Activated T-cell treated with anti-CD3 and anti-CD28 coated beads, Interleukin-2, amount 50 U/mL, for 72 hours (primary cell): Measurements from ENCODE around the gene NLGN4X. TPM values are rescaled to one million over a fixed set of nuclear protein-coding genes. Genes with fewer than 3 reads are reported as not detected.

Experiments used
- ATAC-seq, 2 donors: fragments of 150-1000 bp; cut with Tn5 transposase; replicated peaks in 1 of 2; 2 replicates each; pipeline ENCODE4 v1.10.0; 2021; ENCODE audit warnings: moderate library complexity in 2 of 2, mild to moderate bottlenecking in 1 of 2
- DNase-seq, 2 donors: peaks; one replicate each; pipeline ENCODE4 v3.0.0; 2021 to 2022; ENCODE audit warnings: mixed read lengths in 1 of 2
- H3K27ac Mint-ChIP-seq: one replicate; pipeline ENCODE4 v1.8.0; 2022; ENCODE audit warnings: mild to moderate bottlenecking, moderate library complexity, mixed read lengths
- H3K27me3 Mint-ChIP-seq: one replicate; pipeline ENCODE4 v1.8.0; 2022; ENCODE audit warnings: low read depth, mixed read lengths
- H3K36me3 Mint-ChIP-seq, 2 donors: one replicate each; pipeline ENCODE4 v1.8.0; 2022; ENCODE audit warnings: mixed read lengths in 2 of 2, mild to moderate bottlenecking in 1 of 2; ENCODE audit not compliant: insufficient read depth in 2 of 2
- H3K4me1 Mint-ChIP-seq: one replicate; pipeline ENCODE4 v1.8.0; 2022; ENCODE audit warnings: low read depth, mixed read lengths
- H3K4me3 Mint-ChIP-seq, 2 donors: one replicate each; pipeline ENCODE4 v1.8.0; 2022; ENCODE audit warnings: mild to moderate bottlenecking in 2 of 2, mixed read lengths in 2 of 2, moderate library complexity in 2 of 2
- H3K9me3 Mint-ChIP-seq, 2 donors: one replicate each; pipeline ENCODE4 v1.8.0; 2022; ENCODE audit warnings: mixed read lengths in 2 of 2
- total RNA-seq, 2 donors: library from RNA; stranded (reverse); gene quantifications; one replicate each; pipeline ENCODE4 v1.2.3, GENCODE V29; 2022

The NLGN4X gene
- total RNA-seq = under 1 TPM in 1 of 2 donors, not detected in 1; 0.31 TPM

DNA sequence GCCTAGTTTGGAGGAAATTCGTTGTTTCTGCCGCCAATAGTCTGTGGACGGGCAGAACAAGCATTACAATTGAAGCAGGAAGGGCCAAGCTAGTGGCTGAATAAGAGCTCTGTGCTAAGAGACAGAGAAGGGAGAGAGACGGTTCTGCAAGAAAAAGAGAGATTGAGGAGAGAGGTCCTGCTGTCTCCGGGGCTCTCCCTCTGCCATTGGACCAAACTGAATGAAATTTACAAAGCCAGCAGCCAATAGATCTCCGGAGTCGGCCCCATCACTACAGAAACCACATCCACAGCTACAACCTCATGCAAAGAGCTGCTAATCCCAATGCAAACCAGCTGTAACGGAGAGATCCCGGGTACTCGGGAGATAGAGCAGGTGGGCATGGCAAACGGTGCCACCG is at the start of gene NLGN4X:
Gene NLGN4X (minus strand): TSS at position 148 of the 400 bp plus-strand sequence. CDS start 77,401 bp downstream, outside the sequence.
- peak within 1 kb of the TSS in 1 of 2 donors; percentile 54 for H3K4me3 Mint-ChIP-seq
- H3K9me3 Mint-ChIP-seq = peaks cover 0 to 5% of the 10 kb centered on the region in 2 donors
- DNase-seq (no peak), ATAC-seq (no peak)
- H3K36me3 Mint-ChIP-seq = peaks cover 2% of the 10 kb centered on the region in 2 donors
- no peak within 1 kb of the TSS for H3K27ac Mint-ChIP-seq
- H3K4me1 Mint-ChIP-seq = peaks cover 8% of the 10 kb centered on the region
- H3K27me3 Mint-ChIP-seq = peaks cover 55% of the 10 kb centered on the region

DNA sequence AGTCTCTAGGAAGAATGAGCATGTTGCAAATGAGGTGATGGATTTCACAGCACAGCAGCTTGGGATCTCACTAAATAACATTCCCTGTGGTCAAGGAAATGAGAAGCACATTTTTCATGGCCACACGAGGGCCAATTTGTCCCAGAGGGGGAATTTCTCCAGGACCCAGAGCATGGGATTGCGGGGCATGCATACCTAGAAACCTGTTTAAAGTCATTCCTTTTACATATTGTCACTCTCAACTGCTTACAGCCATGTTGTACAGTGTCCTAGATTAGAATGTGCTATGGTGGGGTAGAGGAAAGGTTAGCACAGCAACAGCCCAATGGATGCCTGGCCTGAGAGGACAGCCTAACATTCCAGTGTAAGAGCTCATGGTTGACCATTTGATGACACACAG is 37.4 kb upstream of the NLGN4X start:
- ATAC-seq (no peak), DNase-seq (no peak)
- H3K27ac Mint-ChIP-seq = no peak overlapping the region
- H3K4me3 Mint-ChIP-seq = no peak overlapping the region
- no peaks in the 10 kb centered on the region for H3K4me1 Mint-ChIP-seq
- no peaks in the 10 kb centered on the region for H3K27me3 Mint-ChIP-seq
- H3K36me3 Mint-ChIP-seq = no peaks in the 10 kb centered on the region
- H3K9me3 Mint-ChIP-seq = no peaks in the 10 kb centered on the region

DNA sequence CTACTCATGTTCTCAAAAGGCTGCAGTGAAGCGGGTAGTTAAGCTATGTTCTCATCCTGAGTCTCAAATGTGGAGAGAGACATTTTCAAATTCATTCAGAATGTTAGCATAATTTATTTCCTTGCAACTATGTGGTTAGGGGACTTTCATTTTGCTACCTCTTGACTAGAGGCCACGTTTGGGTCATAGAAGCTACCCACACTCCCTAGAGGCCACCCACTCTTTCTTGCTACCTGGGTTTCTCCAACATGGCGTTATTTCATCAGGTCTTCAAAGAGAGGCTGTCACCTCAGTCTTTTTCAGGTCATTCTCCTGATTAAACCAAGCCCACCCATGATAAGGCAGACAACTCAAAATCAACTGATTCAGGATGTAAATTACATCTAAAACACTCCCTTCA is 34.3 kb upstream of the NLGN4X start:
- no peak for ATAC-seq
- H3K4me1 Mint-ChIP-seq = no peaks in the 10 kb centered on the region

DNA sequence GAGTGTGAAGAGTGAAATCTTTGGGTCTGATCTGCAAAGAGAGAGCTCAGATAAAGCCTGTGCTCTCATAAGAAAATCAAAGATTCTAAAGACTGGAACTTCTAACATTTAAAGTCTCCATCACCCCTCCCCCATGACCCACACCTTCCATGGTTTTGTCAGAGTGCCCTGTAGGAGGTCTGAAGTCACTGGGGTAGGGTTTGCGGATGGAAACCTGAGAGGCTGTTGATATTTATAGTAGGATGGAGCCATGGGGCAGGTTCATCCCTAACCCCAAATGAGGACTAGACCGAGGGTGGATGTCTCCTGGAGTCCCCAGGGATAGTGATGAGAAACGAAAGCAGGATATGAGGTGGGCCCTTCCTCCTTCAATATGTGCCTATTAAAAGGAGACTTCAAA is 28.4 kb upstream of the NLGN4X start:
- DNase-seq (no peak), ATAC-seq (no peak)
- no peaks in the 10 kb centered on the region for H3K27me3 Mint-ChIP-seq
- H3K27ac Mint-ChIP-seq = no peak overlapping the region
- H3K4me1 Mint-ChIP-seq = no peaks in the 10 kb centered on the region
- H3K9me3 Mint-ChIP-seq = peaks cover 0 to 2% of the 10 kb centered on the region in 2 donors
- H3K36me3 Mint-ChIP-seq = no peaks in the 10 kb centered on the region
- H3K4me3 Mint-ChIP-seq = no peak overlapping the region

More for the DNA sequence above, 34.3 kb upstream of the NLGN4X start:
- no peaks in the 10 kb centered on the region for H3K36me3 Mint-ChIP-seq
- no peak overlapping the region for H3K4me3 Mint-ChIP-seq
- H3K27me3 Mint-ChIP-seq = no peaks in the 10 kb centered on the region
- no peaks in the 10 kb centered on the region for H3K9me3 Mint-ChIP-seq
- DNase-seq = no peak
- H3K27ac Mint-ChIP-seq = no peak overlapping the region

DNA sequence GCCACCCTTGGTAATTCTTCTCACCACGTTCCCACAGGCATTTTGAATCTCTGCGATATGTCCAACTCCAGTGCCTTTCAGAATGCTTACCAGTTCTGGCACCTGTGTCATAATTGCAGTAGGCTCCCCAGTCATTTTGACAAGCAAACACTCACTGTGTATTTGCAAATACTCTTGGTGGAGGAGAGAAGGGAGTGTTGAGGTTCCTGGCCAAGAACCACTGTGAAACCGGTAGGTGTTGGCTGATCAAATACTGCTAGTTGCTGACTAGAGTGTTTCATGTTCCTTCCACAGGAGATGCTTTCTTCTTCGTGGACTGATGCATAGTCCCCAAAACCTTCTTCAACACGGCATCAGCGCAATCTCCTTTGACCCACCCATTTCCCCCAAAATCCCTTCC is 16.0 kb upstream of the NLGN4X start:
- H3K4me3 Mint-ChIP-seq = no peak overlapping the region
- DNase-seq (no peak), ATAC-seq (no peak)
- H3K9me3 Mint-ChIP-seq = no peaks in the 10 kb centered on the region
- no peak overlapping the region for H3K27ac Mint-ChIP-seq
- no peaks in the 10 kb centered on the region for H3K36me3 Mint-ChIP-seq
- no peaks in the 10 kb centered on the region for H3K4me1 Mint-ChIP-seq
- H3K27me3 Mint-ChIP-seq = no peaks in the 10 kb centered on the region

DNA sequence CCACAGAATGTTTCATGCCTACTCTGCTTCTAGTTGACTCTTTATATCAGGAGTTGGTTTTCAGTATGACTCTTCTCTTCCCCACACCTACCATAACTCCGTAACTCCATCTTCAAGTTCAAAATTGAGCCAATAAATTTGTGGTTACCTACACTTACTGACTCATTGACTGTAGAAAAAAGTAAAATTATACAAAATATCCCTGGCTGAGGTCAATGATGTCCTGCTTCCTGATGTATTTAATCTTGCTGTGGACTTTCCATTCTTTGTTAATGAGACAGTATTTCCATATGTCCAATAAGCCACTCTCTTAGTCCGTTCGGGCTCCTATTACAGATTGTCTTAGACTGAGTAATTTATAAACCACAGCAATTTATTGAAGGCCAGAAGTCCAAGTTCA is 9.9 kb upstream of the NLGN4X start:
- H3K9me3 Mint-ChIP-seq = peaks cover 0 to 2% of the 10 kb centered on the region in 2 donors
- no peak overlapping the region for H3K4me3 Mint-ChIP-seq
- DNase-seq = no peak
- no peaks in the 10 kb centered on the region for H3K4me1 Mint-ChIP-seq
- H3K27ac Mint-ChIP-seq = no peak overlapping the region
- no peaks in the 10 kb centered on the region for H3K27me3 Mint-ChIP-seq
- ATAC-seq = no peak
- H3K36me3 Mint-ChIP-seq = no peaks in the 10 kb centered on the region

DNA sequence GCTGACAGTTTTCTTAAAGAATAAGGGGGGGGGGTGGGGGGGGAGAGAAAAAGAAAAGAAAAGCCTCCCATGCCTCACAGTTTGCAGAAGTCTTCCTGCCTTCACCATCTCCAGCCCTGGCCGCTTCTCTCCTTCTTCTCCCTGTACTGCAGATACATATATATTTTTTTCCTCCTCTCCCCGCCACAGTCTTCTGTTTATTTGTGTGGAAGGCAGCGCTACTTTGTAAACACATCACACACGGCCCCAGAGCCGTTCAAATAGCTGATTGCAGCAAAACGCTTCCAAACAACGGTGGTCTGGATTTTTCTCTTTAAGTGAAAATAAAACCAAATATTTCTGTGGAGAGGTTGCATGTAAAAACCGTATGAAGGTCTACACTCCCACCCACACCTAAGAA is 732 bp downstream of the NLGN4X start:
- peaks cover 2% of the 10 kb centered on the region in 2 donors for H3K36me3 Mint-ChIP-seq
- H3K4me3 Mint-ChIP-seq = peak overlapping the region in 1 of 2 donors; percentile 54
- no peak for ATAC-seq
- no peak for DNase-seq
- H3K9me3 Mint-ChIP-seq = peaks cover 0 to 5% of the 10 kb centered on the region in 2 donors
- peaks cover 8% of the 10 kb centered on the region for H3K4me1 Mint-ChIP-seq
- H3K27ac Mint-ChIP-seq = no peak overlapping the region
- peaks cover 58% of the 10 kb centered on the region for H3K27me3 Mint-ChIP-seq

DNA sequence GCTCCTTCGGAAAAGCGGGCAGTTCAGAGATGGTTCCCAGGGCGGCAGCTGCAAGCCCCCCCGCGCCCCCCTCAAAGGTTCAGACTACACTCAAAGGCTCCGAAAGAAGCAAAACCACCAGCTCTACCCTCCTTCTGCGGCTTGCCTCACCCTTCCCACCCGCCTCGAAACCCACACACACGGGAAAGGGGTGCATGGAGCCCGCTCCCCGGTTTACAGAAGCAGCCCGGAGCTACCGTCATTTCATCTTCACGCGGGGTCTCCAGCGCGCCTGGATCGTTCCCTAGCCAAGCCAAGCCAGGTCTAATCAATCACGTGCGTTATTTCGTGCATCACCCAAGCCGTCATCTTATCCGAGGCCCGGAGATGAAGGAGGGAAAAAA is 1.2 kb downstream of the NLGN4X start:
- peaks cover 8% of the 10 kb centered on the region for H3K4me1 Mint-ChIP-seq
- H3K27ac Mint-ChIP-seq = no peak overlapping the region
- peaks cover 0 to 5% of the 10 kb centered on the region in 2 donors for H3K9me3 Mint-ChIP-seq
- H3K4me3 Mint-ChIP-seq = peak overlapping the region in 1 of 2 donors; percentile 77
- H3K27me3 Mint-ChIP-seq = peaks cover 58% of the 10 kb centered on the region
- peaks cover 2% of the 10 kb centered on the region in 2 donors for H3K36me3 Mint-ChIP-seq
- no peak for DNase-seq
- no peak for ATAC-seq

DNA sequence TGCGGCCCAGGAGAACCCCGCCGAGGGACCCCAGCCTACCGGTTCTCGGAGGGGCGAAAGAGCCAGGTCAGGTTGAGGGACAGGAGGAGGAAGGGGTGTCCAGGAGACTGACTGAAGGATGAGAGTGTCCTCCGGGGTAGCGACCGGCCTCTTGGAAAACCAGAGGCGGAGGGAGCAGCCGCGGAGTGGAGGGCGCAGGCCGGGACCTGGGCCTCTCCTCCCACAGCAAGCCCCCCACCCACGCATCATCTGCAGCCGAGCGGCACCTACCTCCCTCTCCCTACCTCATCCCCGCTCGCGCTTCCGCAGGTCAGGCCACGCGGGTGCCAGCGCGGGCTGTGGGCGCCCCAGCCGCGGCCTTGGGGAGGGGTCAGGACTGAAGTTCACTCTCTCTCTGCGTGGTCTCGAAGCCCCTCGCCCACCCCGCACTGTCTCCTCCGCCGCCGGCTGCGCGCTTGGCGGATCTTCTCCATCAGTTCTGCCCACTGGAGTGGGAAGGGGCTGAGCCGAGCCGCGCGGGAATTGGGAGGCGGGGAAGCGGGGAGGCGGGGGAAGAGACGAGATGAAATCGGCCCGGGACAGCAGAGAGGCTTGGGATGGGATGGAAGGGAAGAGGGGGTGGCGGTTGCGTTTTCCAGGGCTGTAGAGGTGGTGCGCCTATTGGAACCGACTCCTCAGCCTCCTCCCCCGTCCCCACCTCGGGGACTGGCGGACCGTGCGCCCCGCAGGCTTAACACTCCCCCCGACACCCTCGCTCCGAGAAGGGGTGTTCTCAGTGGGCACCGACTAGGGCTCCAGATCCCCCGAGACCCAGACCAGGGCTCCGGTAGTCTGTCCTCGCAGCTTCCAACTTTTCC is 1.8 kb downstream of the NLGN4X start:
- no peak overlapping the region for H3K27ac Mint-ChIP-seq
- peaks cover 0 to 5% of the 10 kb centered on the region in 2 donors for H3K9me3 Mint-ChIP-seq
- DNase-seq (no peak), ATAC-seq (no peak)
- H3K36me3 Mint-ChIP-seq = peaks cover 2% of the 10 kb centered on the region in 2 donors
- peaks cover 58% of the 10 kb centered on the region for H3K27me3 Mint-ChIP-seq
- H3K4me3 Mint-ChIP-seq = peak overlapping the region in 1 of 2 donors; percentile 77
- peaks cover 8% of the 10 kb centered on the region for H3K4me1 Mint-ChIP-seq

DNA sequence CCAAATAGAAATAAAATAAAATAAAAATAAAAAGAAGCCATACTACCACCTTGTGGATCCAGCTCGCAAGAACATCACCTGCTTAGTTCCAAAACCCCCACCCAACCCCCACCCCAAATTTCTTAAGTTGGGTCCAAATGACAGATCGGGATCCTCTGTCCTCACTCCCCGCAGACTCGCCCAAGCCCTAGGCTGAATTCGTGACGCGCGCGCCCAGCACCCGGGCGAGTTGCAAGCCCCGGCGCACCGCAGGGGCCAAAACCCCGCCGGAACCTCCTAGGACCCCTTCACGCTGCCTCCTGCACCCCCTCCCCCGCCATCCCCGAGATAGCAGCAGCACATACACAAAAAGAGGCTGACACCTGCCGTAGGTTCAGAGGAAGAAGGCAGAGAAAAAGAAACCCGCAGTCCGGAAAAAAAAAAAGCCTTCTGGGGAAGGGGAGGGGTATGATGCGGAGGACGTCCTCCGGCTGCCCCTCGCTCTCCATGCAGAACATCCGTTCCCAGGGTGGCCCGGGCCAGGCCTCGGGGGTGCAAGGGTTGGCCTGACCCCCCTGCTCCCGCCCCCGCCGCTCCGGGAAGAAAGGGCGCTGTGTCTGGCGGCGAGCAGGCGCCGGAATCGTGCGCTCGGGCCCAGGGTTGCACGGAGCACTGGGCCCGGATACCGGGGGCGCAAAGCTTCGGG is 2.6 kb downstream of the NLGN4X start:
- no peak for DNase-seq
- peaks cover 2% of the 10 kb centered on the region in 2 donors for H3K36me3 Mint-ChIP-seq
- H3K4me3 Mint-ChIP-seq = peak overlapping the region; percentile 74 to 77
- ATAC-seq = peak in 1 of 2 donors; percentile 50
- peaks cover 56% of the 10 kb centered on the region for H3K27me3 Mint-ChIP-seq
- H3K4me1 Mint-ChIP-seq = peaks cover 8% of the 10 kb centered on the region
- H3K27ac Mint-ChIP-seq = no peak overlapping the region
- H3K9me3 Mint-ChIP-seq = peaks cover 0 to 4% of the 10 kb centered on the region in 2 donors

DNA sequence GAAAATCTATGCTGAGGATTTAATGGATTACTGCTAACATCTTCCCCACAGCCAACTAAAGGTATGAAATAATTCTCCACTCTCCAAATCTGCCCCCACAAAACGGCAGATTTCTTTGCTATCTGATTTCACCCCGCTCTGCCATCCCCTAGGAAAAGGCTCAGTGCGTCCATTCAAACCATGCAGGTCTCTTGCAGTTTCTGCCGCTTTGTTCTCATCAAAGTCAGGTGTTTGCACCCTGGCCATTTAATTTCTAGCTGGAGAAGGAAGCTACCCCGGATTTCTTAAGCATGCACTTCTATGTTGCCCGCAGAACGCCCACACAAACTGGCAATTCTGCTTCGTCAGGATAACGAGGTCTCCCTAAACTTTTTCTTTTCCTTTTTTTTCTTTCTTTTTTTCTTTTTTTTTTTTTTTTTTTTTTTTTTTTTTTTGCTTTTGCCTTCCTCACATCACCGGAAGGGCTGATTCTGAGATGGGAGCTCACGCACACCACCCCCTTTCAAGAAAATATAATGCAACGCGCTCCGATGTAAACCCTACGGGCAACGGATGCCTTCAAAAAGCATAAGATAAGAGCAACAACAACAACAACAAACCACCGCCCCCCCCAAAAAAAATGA is 3.3 kb downstream of the NLGN4X start:
- no peak for DNase-seq
- no peaks in the 10 kb centered on the region for H3K9me3 Mint-ChIP-seq
- H3K4me1 Mint-ChIP-seq = peaks cover 8% of the 10 kb centered on the region
- H3K27me3 Mint-ChIP-seq = peaks cover 49% of the 10 kb centered on the region
- no peak for ATAC-seq
- peaks cover 2% of the 10 kb centered on the region in 2 donors for H3K36me3 Mint-ChIP-seq
- H3K27ac Mint-ChIP-seq = no peak overlapping the region
- peak overlapping the region; percentile 74 to 77 for H3K4me3 Mint-ChIP-seq

DNA sequence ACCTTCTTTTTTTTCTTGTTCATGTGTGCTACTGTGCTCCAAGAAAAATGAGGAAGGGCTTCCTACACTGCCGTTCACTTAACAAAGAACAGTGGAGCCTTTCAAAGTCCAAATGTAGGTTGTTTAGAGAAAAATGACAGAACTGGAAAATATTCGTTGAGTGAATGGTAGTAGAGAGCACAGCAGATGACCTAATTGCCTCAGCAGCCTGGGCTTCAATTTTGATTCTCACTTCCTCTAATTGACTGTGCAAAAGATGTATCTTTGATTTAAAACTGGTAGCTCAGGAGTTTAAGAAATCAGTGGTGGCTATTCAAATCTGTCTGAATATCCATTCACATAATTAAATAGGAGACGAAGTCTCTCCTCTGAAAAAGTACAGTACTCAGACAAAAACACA is 5.2 kb downstream of the NLGN4X start:
- no peak overlapping the region for H3K4me3 Mint-ChIP-seq
- DNase-seq (no peak), ATAC-seq (no peak)
- peaks cover 8% of the 10 kb centered on the region for H3K4me1 Mint-ChIP-seq
- peaks cover 38% of the 10 kb centered on the region for H3K27me3 Mint-ChIP-seq
- H3K9me3 Mint-ChIP-seq = no peaks in the 10 kb centered on the region
- peaks cover 2 to 3% of the 10 kb centered on the region in 2 donors for H3K36me3 Mint-ChIP-seq
- H3K27ac Mint-ChIP-seq = no peak overlapping the region

DNA sequence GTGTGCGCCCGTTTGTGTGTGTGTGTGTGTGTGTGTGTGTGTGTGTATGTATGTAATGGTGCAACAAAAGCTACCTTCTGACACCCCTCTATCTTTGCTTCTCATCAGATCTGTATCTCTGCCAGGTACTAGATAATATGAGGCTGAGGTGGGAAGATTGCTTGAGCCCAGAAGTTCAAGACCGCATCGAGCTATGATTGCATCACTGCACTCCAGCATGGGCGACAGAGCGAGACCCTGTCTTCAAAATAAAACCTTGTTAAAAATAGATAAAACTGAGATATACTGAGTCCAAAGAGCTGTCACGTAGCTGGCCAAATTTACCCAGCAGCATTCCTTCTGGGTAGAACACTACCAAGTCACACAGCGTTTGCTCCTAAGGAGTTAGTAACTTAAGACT is 18.4 kb downstream of the NLGN4X start:
- DNase-seq (no peak), ATAC-seq (no peak)
- Mint-ChIP-seq H3K27me3 (no peaks in the 10 kb centered on the region), H3K4me3 (no peak overlapping the region), H3K4me1 (no peaks in the 10 kb centered on the region), H3K9me3 (peaks cover 0 to 4% of the 10 kb centered on the region in 2 donors), H3K27ac (no peak overlapping the region), H3K36me3 (no peaks in the 10 kb centered on the region)
